Activated naive CD4-positive, alpha-beta T cell (primary cell): ENCODE measurements around the gene MYOC.
"Not testable (repeated sequence)": the region's sequence is repeated elsewhere in the genome, so short reads cannot be mapped to it uniquely, and the experiment has no call there.

Experiments used
- DNase-seq, 4 experiments: peaks; one replicate each; lab custom pipeline; 2025; lab: John Stamatoyannopoulos, UW

Gene MYOC

GRCh38 chr1:171646249-171646560 is 6.3 kb downstream of the MYOC start:
- DNase-seq: no peak

GRCh38 chr1:171645553-171646248 is 6.8 kb downstream of the MYOC start:
- DNase-seq: no peak

GRCh38 chr1:171644805-171645483 is 7.5 kb downstream of the MYOC start:
- peak in 3 of 4 experiments; percentile 8 to 45 (median 24) for DNase-seq

GRCh38 chr1:171643156-171643555 is 9.3 kb downstream of the MYOC start:
- no peak for DNase-seq

- DNase-seq: no peak
Measured at GRCh38 chr1:171642197-171642596, 10.3 kb downstream of the MYOC start.

GRCh38 chr1:171641076-171641864 is 11.2 kb downstream of the MYOC start:
- no peak for DNase-seq

GRCh38 chr1:171640225-171640624 is 12.3 kb downstream of the MYOC start:
- DNase-seq: no peak

GRCh38 chr1:171637928-171638576 is 14.4 kb downstream of the MYOC start:
- DNase-seq: no peak

- no peak for DNase-seq
Measured at GRCh38 chr1:171636141-171636540, 16.3 kb downstream of the MYOC start.

- no peak for DNase-seq
Measured at GRCh38 chr1:171635661-171636060, 16.8 kb downstream of the MYOC start.

- DNase-seq: no peak
Measured at GRCh38 chr1:171628225-171628624, 24.3 kb downstream of the MYOC start.

- no peak for DNase-seq
Measured at GRCh38 chr1:171627020-171627419, 25.5 kb downstream of the MYOC start.

GRCh38 chr1:171625225-171625624 is 27.3 kb downstream of the MYOC start:
- no peak for DNase-seq

GRCh38 chr1:171623651-171624331 is 28.7 kb downstream of the MYOC start:
- DNase-seq: no peak

- DNase-seq: no peak
Measured at GRCh38 chr1:171622152-171622462, 30.4 kb downstream of the MYOC start, which contains the start of gene MYOCOS. Gene MYOCOS, plus strand, starts transcription at chr1:171622243. Its CDS starts 1,641 bp downstream, at chr1:171623884.

- no peak for DNase-seq
Measured at GRCh38 chr1:171616586-171616985, 35.9 kb downstream of the MYOC start.

- not testable (repeated sequence) for DNase-seq
Measured at GRCh38 chr1:171615122-171615906, 37.2 kb downstream of the MYOC start.

GRCh38 chr1:171613282-171613681 is 39.2 kb downstream of the MYOC start:
- no peak for DNase-seq

- no peak for DNase-seq
Measured at GRCh38 chr1:171611306-171611705, 41.2 kb downstream of the MYOC start.

- DNase-seq: no peak
Measured at GRCh38 chr1:171610385-171610784, 42.1 kb downstream of the MYOC start.

- DNase-seq: no peak
Measured at GRCh38 chr1:171606402-171606941, 46.0 kb downstream of the MYOC start.
